Activated CD4-positive, CD25-positive, alpha-beta regulatory T cell (primary cell): ENCODE measurements around the gene PLXDC2.
"Not testable (repeated sequence)": the region's sequence is repeated elsewhere in the genome, so short reads cannot be mapped to it uniquely, and the experiment has no call there.

ENCODE experiments used
- DNase-seq, 4 experiments: peaks; one replicate each; lab custom pipeline; 2025; lab: John Stamatoyannopoulos, UW

The PLXDC2 gene

DNA sequence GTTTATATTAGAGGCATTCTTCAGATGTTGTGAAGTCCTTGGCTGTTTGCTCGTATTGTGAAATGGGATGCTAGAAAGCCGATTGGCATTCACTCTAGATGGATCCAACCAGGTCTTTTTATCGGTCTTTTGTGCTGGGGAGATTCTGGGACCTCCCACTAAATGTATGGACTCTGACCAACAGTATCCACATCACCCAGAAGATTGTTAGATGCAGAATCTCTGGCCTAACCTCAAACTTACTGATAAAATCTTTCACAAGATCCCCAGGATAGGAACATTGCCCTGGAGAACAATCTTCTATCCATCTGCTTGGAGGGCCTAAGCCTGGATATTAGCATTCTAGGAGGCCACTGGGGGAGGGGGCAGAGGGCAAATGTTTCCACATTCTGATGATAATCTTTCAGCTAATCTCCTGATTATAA, 160.9 kb downstream of the PLXDC2 start:
- no peak for DNase-seq

DNA sequence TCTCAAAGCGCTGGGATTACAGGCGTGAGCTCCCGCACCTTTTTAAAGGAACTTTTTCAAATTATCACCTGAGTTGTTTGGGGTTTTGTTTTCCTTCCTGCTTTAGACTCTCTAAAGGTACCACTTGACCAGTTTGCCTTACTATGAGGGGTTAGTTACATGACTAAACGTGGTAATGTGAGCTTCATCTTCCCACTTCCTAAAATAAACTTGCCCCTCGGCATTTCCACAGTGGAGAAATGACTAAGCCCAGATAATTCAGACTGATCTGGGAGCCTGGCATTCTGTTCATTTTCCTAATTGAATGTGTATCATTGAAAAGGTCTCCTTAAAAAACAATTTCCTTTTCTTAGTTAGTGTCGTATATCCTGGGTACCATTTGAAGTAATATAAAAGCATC, 163.4 kb downstream of the PLXDC2 start:
- no peak for DNase-seq

DNA sequence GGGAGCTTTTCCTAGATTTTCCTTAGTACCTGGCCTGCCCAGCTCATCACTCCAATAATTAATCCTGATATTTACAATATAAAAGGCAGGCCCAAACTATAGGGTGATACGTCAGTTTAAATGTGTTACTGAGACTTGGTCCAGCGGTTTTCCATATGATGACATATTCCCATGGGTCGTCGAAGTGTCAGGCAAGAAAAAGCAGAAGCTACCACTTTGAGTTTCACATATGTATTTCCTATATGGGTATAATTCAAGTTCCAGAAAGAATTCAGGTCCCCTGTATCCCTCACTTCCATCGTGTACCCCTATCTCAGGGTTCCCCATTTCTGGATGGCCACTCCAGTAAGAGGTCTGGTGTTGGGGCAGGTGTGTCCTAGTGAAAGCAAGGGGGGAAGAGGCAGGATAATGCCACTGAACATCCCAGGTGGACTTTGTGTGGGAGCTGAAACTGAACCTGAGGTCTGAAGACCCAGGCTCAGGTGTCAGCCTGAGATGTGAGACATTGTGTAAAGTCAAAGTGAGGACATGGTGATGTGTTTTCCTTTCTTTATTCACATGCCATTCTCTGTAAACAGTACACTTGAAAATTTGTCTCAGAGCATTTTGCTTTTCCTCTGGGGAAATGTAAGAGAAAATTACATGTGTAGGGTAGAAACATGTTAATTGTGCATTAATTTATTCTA, 167.8 kb downstream of the PLXDC2 start:
- no peak for DNase-seq

GRCh38 chr10:19985745-19986144, 169.5 kb downstream of the PLXDC2 start:
- no peak for DNase-seq

DNA sequence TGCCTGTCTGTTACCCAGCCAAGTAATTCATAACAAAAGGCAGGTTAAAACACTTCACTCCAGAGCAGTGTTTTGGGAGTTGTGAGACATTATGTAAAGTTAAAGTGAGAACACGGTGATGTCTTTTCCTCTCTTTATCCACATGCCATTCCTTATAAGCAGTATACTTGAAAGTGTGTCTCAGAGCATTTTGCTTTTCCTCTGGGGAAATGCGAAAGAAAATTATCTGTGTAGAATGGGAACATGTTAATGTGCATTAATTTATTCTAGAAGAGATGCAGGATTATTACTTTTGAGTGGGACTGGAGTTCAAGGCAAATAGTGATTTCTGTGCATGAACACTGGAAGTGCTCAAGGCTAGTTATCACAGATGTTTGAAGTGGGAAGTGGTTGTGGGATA, 170.4 kb downstream of the PLXDC2 start:
- no peak for DNase-seq

GRCh38 chr10:19987931-19988330, 171.7 kb downstream of the PLXDC2 start:
- DNase-seq = no peak

- DNase-seq = no peak
Measured at GRCh38 chr10:19993714-19994315, 177.6 kb downstream of the PLXDC2 start.

DNA sequence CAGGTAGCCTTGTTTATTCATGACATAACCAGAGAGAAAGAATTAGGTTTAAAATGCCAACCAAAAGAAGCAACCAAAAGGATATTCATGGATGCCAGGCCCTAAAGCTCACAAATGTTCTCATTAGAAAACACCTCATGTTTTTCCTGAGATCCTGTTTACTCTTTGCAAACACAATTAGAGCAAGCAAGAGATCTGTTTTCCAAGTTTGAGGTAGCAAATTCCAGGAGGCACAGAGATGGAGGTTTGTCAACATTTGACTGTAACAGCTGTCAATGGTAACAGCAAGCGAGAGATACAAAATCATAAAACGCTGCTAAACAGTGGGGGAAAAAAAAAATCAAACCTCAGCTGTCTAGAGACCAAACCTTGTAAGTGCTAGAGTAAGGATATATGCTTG, 182.2 kb downstream of the PLXDC2 start:
- no peak for DNase-seq

DNA sequence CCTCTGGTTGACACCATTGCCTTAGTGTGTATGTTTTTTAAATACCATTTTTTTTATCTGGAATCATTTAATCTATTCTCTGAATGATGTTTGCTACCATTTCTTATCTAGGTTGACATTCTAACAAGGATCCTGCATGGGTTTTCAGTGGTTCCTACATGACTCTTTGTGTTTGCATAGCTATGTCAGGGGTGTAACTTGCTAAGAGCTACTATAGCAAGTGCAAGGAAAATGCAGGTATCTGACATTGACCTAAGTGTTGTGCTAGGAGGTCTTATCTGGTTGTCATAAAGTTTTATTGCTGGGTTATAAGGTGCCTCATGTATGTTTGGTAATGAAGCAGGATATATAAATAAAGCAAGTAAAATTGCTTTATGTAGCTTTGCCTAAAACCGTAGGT, 183.2 kb downstream of the PLXDC2 start:
- no peak for DNase-seq

GRCh38 chr10:20002026-20002425, 185.8 kb downstream of the PLXDC2 start:
- not testable (repeated sequence) for DNase-seq

- no peak for DNase-seq
Measured at GRCh38 chr10:20002657-20003056, 186.4 kb downstream of the PLXDC2 start.

DNA sequence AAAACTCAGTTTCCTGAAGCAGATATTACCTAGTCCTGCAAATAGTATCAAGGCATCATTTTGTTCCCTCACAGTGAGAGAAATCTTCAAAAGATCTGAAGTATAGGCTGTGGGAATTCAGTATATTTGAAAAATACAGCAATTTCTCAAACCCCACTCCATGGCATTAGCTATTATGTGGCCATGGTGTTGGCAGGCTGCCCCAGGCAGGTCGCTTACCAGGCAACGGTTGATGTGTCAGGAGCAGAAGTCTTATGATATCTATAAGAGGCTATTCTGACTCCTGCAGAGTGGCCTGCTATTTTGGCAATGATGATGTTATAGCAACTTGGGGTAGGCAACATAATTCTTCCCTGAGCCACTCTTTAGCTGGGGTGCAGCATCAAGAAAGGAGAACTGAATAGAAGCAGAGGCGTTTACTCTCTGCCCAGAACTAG, 187.9 kb downstream of the PLXDC2 start:
- DNase-seq = no peak

DNA sequence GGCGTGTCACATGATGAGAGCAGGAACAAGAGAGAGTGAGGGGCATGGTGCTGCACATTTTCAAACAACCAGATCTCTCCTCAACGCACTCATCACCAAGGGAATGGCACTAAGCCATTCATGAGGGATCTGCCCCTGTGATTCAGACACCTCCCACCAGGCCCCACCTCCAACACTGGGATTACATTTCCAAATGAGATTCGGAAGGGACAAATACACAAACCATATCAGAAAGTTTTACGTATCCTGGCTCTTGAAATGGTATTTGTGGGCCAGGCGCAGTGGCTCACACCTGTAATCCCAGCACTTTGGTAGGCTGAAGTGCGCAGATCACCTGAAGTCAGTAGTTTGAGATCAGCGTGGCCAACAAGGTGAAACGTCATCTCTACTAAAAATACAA, 189.4 kb downstream of the PLXDC2 start:
- no peak for DNase-seq

- no peak for DNase-seq
Measured at GRCh38 chr10:20006169-20006870, 190.1 kb downstream of the PLXDC2 start.

GRCh38 chr10:20007426-20007825, 191.2 kb downstream of the PLXDC2 start:
- DNase-seq = no peak

DNA sequence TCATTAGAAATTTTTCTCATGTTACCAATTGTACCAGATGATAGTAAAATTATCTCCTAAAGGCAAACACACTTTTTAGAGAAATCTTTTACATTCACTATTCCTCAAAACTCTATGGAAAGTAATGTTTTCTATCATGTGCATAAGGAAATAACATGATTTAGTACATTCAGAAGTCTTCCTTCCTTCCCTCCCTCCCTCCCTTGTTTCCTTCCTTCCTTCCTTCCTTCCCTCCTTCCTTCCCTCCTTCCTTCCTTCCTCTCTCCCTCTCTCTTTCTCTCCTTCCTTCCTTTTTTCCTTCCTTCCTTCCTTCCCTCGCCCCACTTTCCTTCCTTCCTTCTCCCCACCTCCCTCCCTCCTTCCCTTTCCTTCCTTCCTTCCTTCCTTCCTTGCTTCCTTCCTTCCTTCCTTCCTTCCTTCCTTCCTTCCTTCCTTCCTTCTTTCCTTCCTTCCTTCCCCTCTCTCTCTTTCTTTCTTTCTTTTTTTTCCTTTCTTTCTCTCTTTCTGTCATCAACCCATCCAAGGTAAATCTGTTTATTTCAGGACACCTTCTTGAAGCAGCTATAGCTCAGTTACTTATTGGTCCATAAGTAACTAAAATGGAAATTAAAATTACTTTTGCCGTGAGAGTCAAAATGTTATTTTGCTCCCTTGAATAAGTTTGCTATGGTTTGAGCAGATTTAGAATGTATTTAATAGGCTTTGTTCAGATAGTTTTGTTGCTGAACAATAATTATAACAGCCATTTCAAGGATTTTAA, 197.9 kb downstream of the PLXDC2 start:
- DNase-seq = no peak

- no peak for DNase-seq
Measured at GRCh38 chr10:20017961-20018360, 201.7 kb downstream of the PLXDC2 start.

GRCh38 chr10:20020677-20021076, 204.4 kb downstream of the PLXDC2 start:
- DNase-seq = no peak

DNA sequence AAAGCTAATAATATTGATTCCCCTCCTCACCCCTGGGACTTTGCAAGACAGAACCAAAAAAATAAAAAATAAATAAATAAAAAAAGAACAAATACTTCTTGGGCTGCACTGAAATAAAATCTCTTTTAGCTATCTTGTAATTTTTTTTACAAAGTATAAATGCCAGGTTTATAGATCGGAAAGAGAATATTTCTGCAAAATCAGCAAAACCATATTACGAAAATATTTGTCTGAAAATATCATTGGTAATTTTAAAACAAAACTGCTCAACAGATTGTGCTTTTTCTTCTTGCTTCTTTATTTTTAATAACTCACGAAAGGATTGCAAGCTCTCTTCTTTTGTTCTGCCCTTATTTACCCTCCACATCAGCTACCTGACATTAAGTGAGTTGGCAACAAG, 213.3 kb downstream of the PLXDC2 start:
- no peak for DNase-seq

- no peak for DNase-seq
Measured at GRCh38 chr10:20033476-20033875, 217.2 kb downstream of the PLXDC2 start.

DNA sequence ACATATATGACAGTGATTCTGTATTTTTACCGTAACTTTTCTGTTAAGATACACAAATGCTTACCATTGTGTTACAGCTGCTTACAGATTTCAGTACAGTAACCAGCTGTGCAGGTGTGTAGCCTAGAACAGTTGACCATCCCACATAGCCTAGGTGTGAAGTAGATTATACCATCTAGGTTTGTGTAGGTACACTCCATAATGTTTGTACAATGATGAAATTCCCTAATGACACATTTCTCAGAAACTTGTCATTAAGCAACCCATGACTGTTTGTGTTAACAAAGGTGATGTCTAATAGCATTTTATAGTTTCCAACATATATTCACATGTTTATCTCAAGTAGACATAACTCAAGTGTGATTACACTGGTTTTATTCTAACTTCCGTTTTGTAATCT, 218.5 kb downstream of the PLXDC2 start:
- no peak for DNase-seq

GRCh38 chr10:20040012-20040411, 223.8 kb downstream of the PLXDC2 start:
- no peak for DNase-seq

DNA sequence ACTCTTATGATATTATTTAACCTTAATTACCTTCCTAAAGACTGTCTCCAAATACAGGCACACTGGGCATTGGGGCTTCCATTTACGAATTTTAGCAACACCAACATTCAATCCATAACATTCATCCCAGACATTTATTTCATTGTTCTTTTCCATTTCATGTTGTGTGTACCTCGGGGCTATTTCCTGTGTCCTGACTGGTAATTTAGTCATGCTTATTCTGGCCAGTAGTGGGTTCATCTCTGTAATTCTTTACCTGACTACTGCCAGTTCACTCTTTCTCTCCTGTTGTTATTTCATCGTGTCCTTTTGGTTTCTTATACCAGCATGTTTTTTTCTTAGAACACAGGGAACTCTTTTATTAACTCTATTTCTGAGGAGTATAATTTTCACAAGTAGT, 225.7 kb downstream of the PLXDC2 start:
- DNase-seq = no peak
